Activated CD8-positive, alpha-beta T cell treated with anti-CD3 and anti-CD28 coated beads for 36 hours (primary cell): Measurements from ENCODE around the gene SMURF1. TPM values are rescaled to one million over a fixed set of nuclear protein-coding genes. Genes with fewer than 3 reads are reported as not detected.

ENCODE experiments used
- ATAC-seq: fragments of 200-7000 bp; cut with Tn5 transposase; one replicate; pipeline ENCODE4 v1.10.0; 2021; ENCODE audit warnings: mild to moderate bottlenecking, moderate library complexity
- CTCF ChIA-PET: fragments of 350-600 bp; sonication (Branson Sonifier 250); formaldehyde crosslinking; loops from one replicate; lab custom pipeline; 2021; ENCODE audit warnings: antibody characterized with exemption; lab: Charles Lee
- POLR2A ChIA-PET: fragments of 350-600 bp; sonication (Branson Sonifier 250); formaldehyde crosslinking; loops from one replicate; lab custom pipeline; 2021; ENCODE audit warnings: antibody characterized with exemption; lab: Charles Lee
- DNase-seq: peaks from one replicate; pipeline ENCODE4 v3.0.0-alpha.2; 2020
- H3K27ac Mint-ChIP-seq: one replicate; pipeline ENCODE4 v1.8.0; 2021; ENCODE audit warnings: mild to moderate bottlenecking, mixed read lengths
- H3K27me3 Mint-ChIP-seq: one replicate; pipeline ENCODE4 v1.8.0; 2021; ENCODE audit warnings: mixed read lengths
- H3K36me3 Mint-ChIP-seq: one replicate; pipeline ENCODE4 v1.8.0; 2021; ENCODE audit warnings: low read depth, mixed read lengths
- H3K4me1 Mint-ChIP-seq: one replicate; pipeline ENCODE4 v1.8.0; 2021; ENCODE audit warnings: low read depth, mixed read lengths
- H3K4me3 Mint-ChIP-seq: one replicate; pipeline ENCODE4 v1.8.0; 2021; ENCODE audit warnings: mild to moderate bottlenecking, moderate library complexity, mixed read lengths
- H3K9me3 Mint-ChIP-seq: one replicate; pipeline ENCODE4 v1.8.0; 2021; ENCODE audit warnings: mixed read lengths
- CTCF ChIP-seq: fragments of 200-600 bp; IDR thresholded peaks from one replicate; pipeline ENCODE4 v1.8.0; 2022; ENCODE audit warnings: antibody characterized with exemption, mild to moderate bottlenecking
- intact Hi-C: fragments of 100-400 bp; cut with micrococcal nuclease; formaldehyde crosslinking; loops from one replicate; pipeline ENCODE4 v1.10.0; 2022
- total RNA-seq, 2 experiments: library from RNA; stranded (reverse); gene quantifications; one replicate each; pipeline ENCODE4 v1.2.3, GENCODE V29; 2021

The SMURF1 gene
- total RNA-seq, 2 experiments from 2014 or later: 8.3 to 9.4 TPM

- DNase-seq (no peak), ATAC-seq (no peak)
- Mint-ChIP-seq H3K4me1 (peaks cover 37% of the 10 kb centered on the region), H3K27ac (peak overlapping the region; percentile 56), H3K27me3 (no peaks in the 10 kb centered on the region), H3K4me3 (no peak overlapping the region), H3K36me3 (peaks cover 78% of the 10 kb centered on the region), H3K9me3 (peaks cover 9% of the 10 kb centered on the region)
- no peak for TF ChIP-seq CTCF
- POLR2A ChIA-PET: no interaction called here
- intact Hi-C loops: no loop called here
- CTCF ChIA-PET: interaction anchor here (1.4 kb wide), 1 partner anchor 11 kb away, joined by 5 read pairs; no protein-coding TSS in a partner anchor
Observed at GRCh38 chr7:98990356-98990755, 153.6 kb downstream of the SMURF1 start.

GRCh38 chr7:98988641-98989040 is 155.3 kb downstream of the SMURF1 start:
- POLR2A ChIA-PET: interaction anchor here (0.8 kb wide), 1 partner anchor 20 kb away, joined by 3 read pairs; no protein-coding TSS in a partner anchor
- peak overlapping the region; percentile 87 for H3K27ac Mint-ChIP-seq

GRCh38 chr7:98985945-98986344 is 158.0 kb downstream of the SMURF1 start:
- intact Hi-C loops: no loop called here
- DNase-seq (no peak), ATAC-seq (no peak)
- peaks cover 10% of the 10 kb centered on the region for H3K9me3 Mint-ChIP-seq
- H3K4me3 Mint-ChIP-seq: no peak overlapping the region
- ChIA-PET POLR2A (no interaction called here), CTCF (no interaction called here)
- H3K4me1 Mint-ChIP-seq: peaks cover 35% of the 10 kb centered on the region
- TF ChIP-seq CTCF: no peak
- no peaks in the 10 kb centered on the region for H3K27me3 Mint-ChIP-seq
- H3K36me3 Mint-ChIP-seq: peaks cover 90% of the 10 kb centered on the region
- H3K27ac Mint-ChIP-seq: no peak overlapping the region

More at GRCh38 chr7:98988641-98989040, 155.3 kb downstream of the SMURF1 start:
- H3K9me3 Mint-ChIP-seq: peaks cover 10% of the 10 kb centered on the region
- intact Hi-C loops: no loop called here
- peaks cover 86% of the 10 kb centered on the region for H3K36me3 Mint-ChIP-seq
- peaks cover 35% of the 10 kb centered on the region for H3K4me1 Mint-ChIP-seq
- TF ChIP-seq CTCF: no peak
- DNase-seq (no peak), ATAC-seq (no peak)
- no peak overlapping the region for H3K4me3 Mint-ChIP-seq
- CTCF ChIA-PET: interaction anchor here (0.9 to 1.2 kb wide), 4 partner anchors 9 to 318 kb away, joined by 3 read pairs; no protein-coding TSS in a partner anchor
- H3K27me3 Mint-ChIP-seq: no peaks in the 10 kb centered on the region

GRCh38 chr7:98985406-98985805 is 158.5 kb downstream of the SMURF1 start:
- Mint-ChIP-seq H3K4me3 (no peak overlapping the region), H3K27ac (no peak overlapping the region), H3K4me1 (peaks cover 35% of the 10 kb centered on the region), H3K27me3 (no peaks in the 10 kb centered on the region), H3K36me3 (peaks cover 86% of the 10 kb centered on the region), H3K9me3 (peaks cover 10% of the 10 kb centered on the region)
- intact Hi-C loops: no loop called here
- ATAC-seq (no peak), DNase-seq (no peak)
- no peak for TF ChIP-seq CTCF
- POLR2A ChIA-PET: interaction anchor here (1.2 kb wide), 1 partner anchor 11 kb away, joined by 3 read pairs; no protein-coding TSS in a partner anchor
- CTCF ChIA-PET: interaction anchor here (1.1 to 1.8 kb wide), 2 partner anchors 51 to 327 kb away, joined by 3 to 4 read pairs; no protein-coding TSS in a partner anchor

GRCh38 chr7:98984126-98984525 is 159.8 kb downstream of the SMURF1 start:
- H3K4me1 Mint-ChIP-seq: peaks cover 28% of the 10 kb centered on the region
- ChIA-PET CTCF (interaction anchor here (1.8 kb wide), 1 partner anchor 52 kb away, joined by 4 read pairs; no protein-coding TSS in a partner anchor), POLR2A (interaction anchor here (1.0 to 1.1 kb wide), 2 partner anchors 10 to 15 kb away, joined by 3 read pairs; no protein-coding TSS in a partner anchor)
- no peak for DNase-seq
- H3K9me3 Mint-ChIP-seq: peaks cover 10% of the 10 kb centered on the region
- no peaks in the 10 kb centered on the region for H3K27me3 Mint-ChIP-seq
- peaks cover 84% of the 10 kb centered on the region for H3K36me3 Mint-ChIP-seq
- ATAC-seq: no peak
- no peak overlapping the region for H3K27ac Mint-ChIP-seq
- H3K4me3 Mint-ChIP-seq: no peak overlapping the region
- intact Hi-C loops: no loop called here
- TF ChIP-seq CTCF: no peak
